ENCODE results near the gene TGFBR1. TPM values are rescaled to one million over a fixed set of nuclear protein-coding genes. Genes with fewer than 3 reads are reported as not detected.

The TGFBR1 gene
- total RNA-seq, 1 donor from 2014 or later, result 203 TPM

DNA sequence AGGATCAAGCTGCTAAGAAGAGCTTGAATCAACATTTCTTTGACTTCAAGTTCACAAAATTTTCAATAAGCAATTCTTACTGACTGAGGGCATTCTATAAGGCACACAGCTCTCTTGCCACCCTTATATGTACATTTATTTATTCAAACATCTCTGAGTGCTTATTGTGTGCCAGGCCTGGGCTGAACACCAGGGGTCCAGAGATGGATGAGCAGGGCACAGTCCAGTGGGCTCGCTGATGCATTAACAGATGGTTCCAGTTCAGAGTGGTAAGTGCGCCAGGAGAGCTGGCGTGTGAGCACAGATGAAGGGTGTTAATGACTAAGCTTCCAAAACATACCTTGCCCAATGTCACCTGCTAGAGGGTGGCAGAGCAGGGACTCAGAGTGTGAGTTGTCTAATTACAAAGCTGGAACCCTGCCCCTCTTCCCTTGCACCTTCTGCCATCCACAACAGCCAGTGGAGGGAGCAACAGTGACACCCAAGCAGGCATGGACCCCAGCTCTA is 92.3 kb downstream of the TGFBR1 start:
- H3K4me3 Mint-ChIP-seq (ENCODE audit: unreplicated experiment), result no peak overlapping the region

DNA sequence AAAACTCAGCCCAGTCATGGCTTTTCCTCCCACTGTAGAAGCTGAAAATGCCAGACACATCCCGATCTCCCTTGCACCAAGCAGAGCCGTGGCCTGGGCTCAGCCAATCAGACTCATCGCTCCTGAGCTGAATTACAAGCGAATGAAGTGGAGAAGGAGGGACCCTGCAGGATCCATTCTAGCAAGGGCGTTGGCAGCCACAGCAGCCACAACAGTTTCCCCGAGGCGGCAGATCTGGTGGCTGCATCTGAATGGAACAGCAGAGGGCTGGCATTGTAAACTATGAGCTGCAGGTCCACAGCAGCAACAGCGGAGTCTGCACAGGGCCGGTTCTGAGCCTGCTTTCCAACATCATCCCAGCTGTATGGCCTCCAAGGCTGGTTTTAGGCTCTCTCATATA is 93.1 kb downstream of the TGFBR1 start:
- peaks cover 4% of the 10 kb centered on the region for H3K9me3 Mint-ChIP-seq (ENCODE audit: unreplicated experiment)
- H3K27me3 Mint-ChIP-seq (ENCODE audit: low read depth, unreplicated experiment), result peaks cover 14% of the 10 kb centered on the region
- Histone ChIP-seq H3K4me1 (ENCODE audit: insufficient read depth, low read length) (no peaks in the 10 kb centered on the region), H3K27me3 (ENCODE audit: insufficient read depth, low read length) (no peaks in the 10 kb centered on the region), H2AFZ (ENCODE audit: low read depth, low read length) (no peak overlapping the region), H3K36me3 (ENCODE audit: insufficient read depth, low read length) (no peaks in the 10 kb centered on the region), H4K20me1 (ENCODE audit: insufficient read depth, low read length) (no peaks in the 10 kb centered on the region), H3K79me2 (ENCODE audit: insufficient read depth, low read length) (no peaks in the 10 kb centered on the region), H3K9me3 (ENCODE audit: insufficient read depth, low read depth, low read length) (no peaks in the 10 kb centered on the region), H3K27ac (ENCODE audit: low read depth, low read length) (no peak overlapping the region), H3K4me3 (ENCODE audit: insufficient read depth, low read depth, low read length) (no peak overlapping the region), H3K4me2 (ENCODE audit: low read length) (no peak overlapping the region), H3K9ac (ENCODE audit: low read length) (no peak overlapping the region)
- DNase-seq (ENCODE audit: low read depth) (no peak), FAIRE-seq (no peak)
- no peak overlapping the region for H3K4me3 Mint-ChIP-seq (ENCODE audit: unreplicated experiment)
- H3K27ac Mint-ChIP-seq (ENCODE audit: unreplicated experiment), result no peak overlapping the region
- no peaks in the 10 kb centered on the region for H3K36me3 Mint-ChIP-seq (ENCODE audit: low read depth, unreplicated experiment)
- H3K4me1 Mint-ChIP-seq (ENCODE audit: low read depth, unreplicated experiment), result peaks cover 2% of the 10 kb centered on the region
- TF ChIP-seq EZH2 (IDR thresholded peaks at IDR 0.05; ENCODE audit: insufficient read depth, low read length), result no peak
- TF ChIP-seq, protein P1, sequence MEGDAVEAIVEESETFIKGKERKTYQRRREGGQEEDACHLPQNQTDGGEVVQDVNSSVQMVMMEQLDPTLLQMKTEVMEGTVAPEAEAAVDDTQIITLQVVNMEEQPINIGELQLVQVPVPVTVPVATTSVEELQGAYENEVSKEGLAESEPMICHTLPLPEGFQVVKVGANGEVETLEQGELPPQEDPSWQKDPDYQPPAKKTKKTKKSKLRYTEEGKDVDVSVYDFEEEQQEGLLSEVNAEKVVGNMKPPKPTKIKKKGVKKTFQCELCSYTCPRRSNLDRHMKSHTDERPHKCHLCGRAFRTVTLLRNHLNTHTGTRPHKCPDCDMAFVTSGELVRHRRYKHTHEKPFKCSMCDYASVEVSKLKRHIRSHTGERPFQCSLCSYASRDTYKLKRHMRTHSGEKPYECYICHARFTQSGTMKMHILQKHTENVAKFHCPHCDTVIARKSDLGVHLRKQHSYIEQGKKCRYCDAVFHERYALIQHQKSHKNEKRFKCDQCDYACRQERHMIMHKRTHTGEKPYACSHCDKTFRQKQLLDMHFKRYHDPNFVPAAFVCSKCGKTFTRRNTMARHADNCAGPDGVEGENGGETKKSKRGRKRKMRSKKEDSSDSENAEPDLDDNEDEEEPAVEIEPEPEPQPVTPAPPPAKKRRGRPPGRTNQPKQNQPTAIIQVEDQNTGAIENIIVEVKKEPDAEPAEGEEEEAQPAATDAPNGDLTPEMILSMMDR (IDR thresholded peaks at IDR 0.05; ENCODE audit: insufficient read depth, low read depth, low read length), result no peak

More for the DNA sequence above, 92.3 kb downstream of the TGFBR1 start:
- peaks cover 14% of the 10 kb centered on the region for H3K27me3 Mint-ChIP-seq (ENCODE audit: low read depth, unreplicated experiment)
- Histone ChIP-seq H3K36me3 (ENCODE audit: insufficient read depth, low read length) (no peaks in the 10 kb centered on the region), H3K4me2 (ENCODE audit: low read length) (no peak overlapping the region), H4K20me1 (ENCODE audit: insufficient read depth, low read length) (no peaks in the 10 kb centered on the region), H3K27ac (ENCODE audit: low read depth, low read length) (no peak overlapping the region), H3K9me3 (ENCODE audit: insufficient read depth, low read depth, low read length) (no peaks in the 10 kb centered on the region), H3K4me3 (ENCODE audit: insufficient read depth, low read depth, low read length) (no peak overlapping the region), H3K4me1 (ENCODE audit: insufficient read depth, low read length) (no peaks in the 10 kb centered on the region), H3K9ac (ENCODE audit: low read length) (no peak overlapping the region), H3K79me2 (ENCODE audit: insufficient read depth, low read length) (no peaks in the 10 kb centered on the region), H2AFZ (ENCODE audit: low read depth, low read length) (no peak overlapping the region), H3K27me3 (ENCODE audit: insufficient read depth, low read length) (no peaks in the 10 kb centered on the region)
- TF ChIP-seq, protein P1 (IDR thresholded peaks at IDR 0.05; ENCODE audit: insufficient read depth, low read depth, low read length), result no peak
- no peak for TF ChIP-seq EZH2 (IDR thresholded peaks at IDR 0.05; ENCODE audit: insufficient read depth, low read length)
- no peak for DNase-seq (ENCODE audit: low read depth)
- H3K9me3 Mint-ChIP-seq (ENCODE audit: unreplicated experiment), result peaks cover 4% of the 10 kb centered on the region
- no peak overlapping the region for H3K27ac Mint-ChIP-seq (ENCODE audit: unreplicated experiment)
- peaks cover 2% of the 10 kb centered on the region for H3K4me1 Mint-ChIP-seq (ENCODE audit: low read depth, unreplicated experiment)
- no peaks in the 10 kb centered on the region for H3K36me3 Mint-ChIP-seq (ENCODE audit: low read depth, unreplicated experiment)
- no peak for FAIRE-seq

DNA sequence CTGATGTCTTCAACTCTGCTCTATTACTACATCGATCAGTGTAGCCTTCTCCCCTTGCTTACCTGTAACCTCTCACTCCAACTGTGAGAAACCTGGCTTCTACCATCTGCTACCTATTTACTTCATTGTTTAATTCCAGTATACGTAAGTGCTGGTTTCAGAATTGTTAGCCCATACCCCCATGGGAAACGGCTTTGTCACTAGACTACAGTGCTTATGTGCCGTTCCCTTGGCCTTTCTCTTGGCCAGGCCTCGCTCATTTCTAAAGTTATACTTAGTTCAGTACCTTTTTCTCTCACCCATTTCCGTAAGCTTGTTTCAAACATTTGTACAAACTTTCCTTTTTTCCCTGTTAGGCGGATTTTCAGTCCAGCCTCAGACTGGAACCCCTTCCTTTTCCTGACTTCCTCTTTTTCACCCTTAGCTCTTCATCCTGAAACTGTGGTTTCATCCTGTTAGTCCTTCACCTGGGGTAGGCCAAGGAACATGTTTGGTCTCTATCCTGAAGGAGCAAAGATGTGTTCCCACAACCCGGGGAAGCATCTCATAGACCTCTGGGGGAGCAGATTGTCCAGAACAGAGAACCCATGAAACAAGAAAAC is 95.1 kb downstream of the TGFBR1 start:
- no peaks in the 10 kb centered on the region for H3K4me1 ChIP-seq (ENCODE audit: insufficient read depth, low read length)
- H3K27ac ChIP-seq (ENCODE audit: low read depth, low read length), result no peak overlapping the region
- Mint-ChIP-seq H3K9me3 (ENCODE audit: unreplicated experiment) (peaks cover 4% of the 10 kb centered on the region), H3K27ac (ENCODE audit: unreplicated experiment) (no peak overlapping the region), H3K4me3 (ENCODE audit: unreplicated experiment) (no peak overlapping the region), H3K27me3 (ENCODE audit: low read depth, unreplicated experiment) (peaks cover 14% of the 10 kb centered on the region), H3K4me1 (ENCODE audit: low read depth, unreplicated experiment) (peaks cover 2% of the 10 kb centered on the region), H3K36me3 (ENCODE audit: low read depth, unreplicated experiment) (no peaks in the 10 kb centered on the region)
- no peak overlapping the region for H3K4me2 ChIP-seq (ENCODE audit: low read length)
- no peaks in the 10 kb centered on the region for H3K79me2 ChIP-seq (ENCODE audit: insufficient read depth, low read length)
- TF ChIP-seq EZH2 (IDR thresholded peaks at IDR 0.05; ENCODE audit: insufficient read depth, low read length), result no peak
- TF ChIP-seq, protein P1 (IDR thresholded peaks at IDR 0.05; ENCODE audit: insufficient read depth, low read depth, low read length), result no peak
- H3K9me3 ChIP-seq (ENCODE audit: insufficient read depth, low read depth, low read length), result no peaks in the 10 kb centered on the region
- H3K9ac ChIP-seq (ENCODE audit: low read length), result no peak overlapping the region
- no peak for FAIRE-seq
- H4K20me1 ChIP-seq (ENCODE audit: insufficient read depth, low read length), result no peaks in the 10 kb centered on the region
- H2AFZ ChIP-seq (ENCODE audit: low read depth, low read length), result no peak overlapping the region
- no peak for DNase-seq (ENCODE audit: low read depth)
- no peaks in the 10 kb centered on the region for H3K27me3 ChIP-seq (ENCODE audit: insufficient read depth, low read length)
- no peaks in the 10 kb centered on the region for H3K36me3 ChIP-seq (ENCODE audit: insufficient read depth, low read length)
- H3K4me3 ChIP-seq (ENCODE audit: insufficient read depth, low read depth, low read length), result no peak overlapping the region
